Heart left ventricle (tissue), 16 donors: ENCODE measurements around the gene TPST2. TPM values are rescaled to one million over a fixed set of nuclear protein-coding genes. Genes with fewer than 3 reads are reported as not detected.

ENCODE experiments used
- ATAC-seq, 4 donors: fragments of 200-7000 bp; cut with Tn5 transposase; one replicate each; pipeline ENCODE4 v1.9.1; 2020 to 2022; ENCODE audit warnings: moderate library complexity in 4 of 4, mild to moderate bottlenecking in 3 of 4, moderate number of reproducible peaks in 1 of 4
- DNase-seq, 5 donors: peaks; one replicate each; pipeline ENCODE4 v3.0.0-alpha.2; 2020
- H3K27ac ChIP-seq, 12 donors: fragments of 200-600 bp; sonication (generic) in 4 of 12; one replicate each; pipeline versions ENCODE4 v1.5.0 to v1.8.0; 2016 to 2022; ENCODE audit warnings: mild to moderate bottlenecking in 2 of 12
- H3K27me3 ChIP-seq, 9 donors: fragments of 200-600 bp; sonication (generic) in 2 of 9; one replicate each; pipeline versions ENCODE4 v1.5.1 to v1.8.0; 2016 to 2022; ENCODE audit warnings: mild to moderate bottlenecking in 3 of 9
- H3K36me3 ChIP-seq, 9 donors: fragments of 200-600 bp; sonication (generic) in 2 of 9; one replicate each; pipeline versions ENCODE4 v1.5.0 to v1.8.0; 2018 to 2022; ENCODE audit warnings: mild to moderate bottlenecking in 2 of 9
- H3K4me1 ChIP-seq, 12 donors: fragments of 200-600 bp; sonication (generic) in 4 of 12; one replicate each; pipeline versions ENCODE4 v1.5.0 to v1.8.0; 2016 to 2022; ENCODE audit warnings: mild to moderate bottlenecking in 3 of 12
- H3K4me3 ChIP-seq, 12 donors: fragments of 200-600 bp; sonication (generic) in 4 of 12; one replicate each; pipeline versions ENCODE4 v1.5.0 to v1.8.0; 2017 to 2022; ENCODE audit warnings: mild to moderate bottlenecking in 9 of 12, moderate library complexity in 4 of 12
- H3K9me3 ChIP-seq, 12 donors: fragments of 200-600 bp; sonication (generic) in 4 of 12; one replicate each; pipeline versions ENCODE4 v1.5.0 to v1.8.0; 2016 to 2022; ENCODE audit warnings: mild to moderate bottlenecking in 1 of 12
- CTCF ChIP-seq, 12 donors: fragments of 200-600 bp; sonication (generic) in 4 of 12; IDR thresholded peaks; one replicate each; pipeline versions ENCODE4 v1.5.0 to v1.8.0; 2018 to 2022; ENCODE audit warnings: antibody characterized with exemption in 12 of 12, mild to moderate bottlenecking in 5 of 12
- POLR2A ChIP-seq, 2 donors: fragments of 450-650 bp; IDR thresholded peaks; one replicate each; pipeline ENCODE4 v1.6.1; 2017; ENCODE audit warnings: antibody characterized with exemption in 2 of 2, mild to moderate bottlenecking in 2 of 2, moderate library complexity in 2 of 2
- WGBS, 4 donors: extraction: QIAGEN DNeasy Blood & Tissue Kit in 2 of 4; methylation state at CpG; one replicate each; pipeline versions ENCODE4 v1.1.5 to v1.1.7; 2013 to 2018; 5-methylcytosine and 5-hydroxymethylcytosine counted together
- intact Hi-C, 10 donors: fragments of 100-400 bp; cut with DNase I; formaldehyde crosslinking; loops; one replicate each; pipeline versions ENCODE4 v1.11.1 to v1.14.2; 2022
- polyA plus RNA-seq, 2 donors: library from polyadenylated mRNA; stranded (reverse); fragments of 200-250 nt; gene quantifications; one replicate each; pipeline ENCODE4 v1.2.3, GENCODE V29; 2013
- total RNA-seq, 9 donors: library from RNA; depleted of rRNA in 2 of 9; stranded (reverse); fragments of >200 nt in 2 of 9; fragmentation: NEBNext Ultra II Directional in 3 of 9; extraction: Animal tissue kit (Norgen Biotek cat#: 25700) in 3 of 9; gene quantifications; one replicate each; pipeline versions ENCODE4 v1.1.0 to v1.2.4, GENCODE V29; 2016 to 2023
- donor health status: ischemic (EF 13 %, LVEDD 7.1; RV severe dilation, severe dysfunction).
- donor health status: healthy with polysubstance abuse.
- donor health status: DM: no; HTN: yes; CAD: no.
- donor health status: DM: no; HTN: no; CAD: no.
- donor health status: ischemic (EF 25% LVEDD 6.9; RV normal size, moderate dysfunction).
- donor health status: ischemic (EF 25% LVEDD 5.7; RV mildly dilated, moderate dysfunction).
- donor health status: healthy.
- donor health status: DM: yes; HTN: yes; CAD: no.
- donor health status: ischemic (EF 35%, LVEDD 5.7; RV mildly dilated, moderate dysfunction).
- donor health status: nonischemic (EF 11% LVEDD 7.7; RV severe dilation, severe dysfunction).
- donor health status: DM: yes; HTN: yes; CAD: no.
- donor health status: PGD.
- donor health status: ischemic (EF 29% LVEDD 5.4; RV normal size, mild dysfunction).
- donor health status: nonischemic (EF 23%, LVEDD 6.1; RV moderate dilation, normal function).

The TPST2 gene
- total and polyA plus RNA-seq, 11 donors = 12.1 to 103 (median 25.2) TPM

DNA sequence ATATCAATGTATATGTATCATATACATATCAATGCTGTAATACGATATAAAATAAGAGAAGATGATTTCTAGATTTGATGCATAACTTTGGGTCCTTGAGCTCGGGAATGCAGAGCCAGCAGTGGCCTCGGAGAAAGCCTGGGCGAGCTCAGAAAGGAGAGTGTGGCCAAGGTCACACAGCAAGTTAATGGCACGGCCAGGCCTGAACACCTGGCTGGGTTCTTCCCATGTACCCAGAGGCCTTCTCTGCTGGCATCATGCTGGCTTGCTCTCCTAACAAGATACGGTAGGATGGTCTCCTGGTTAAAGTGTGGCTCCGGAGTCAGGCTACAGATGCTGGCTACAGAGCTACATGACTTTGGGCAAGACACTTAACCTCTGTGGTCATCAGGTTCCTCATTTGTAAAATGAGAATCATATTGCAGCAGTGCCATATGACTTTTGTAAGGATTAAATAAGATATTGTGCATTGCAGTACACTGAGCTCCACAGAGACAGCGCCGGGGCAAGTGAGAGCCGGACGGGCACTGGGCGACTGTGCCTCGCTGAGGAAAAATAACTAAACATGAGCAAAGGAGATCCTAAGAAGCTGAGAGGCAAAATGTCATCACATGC is 29.9 kb downstream of the TPST2 start:
- DNase-seq (no peak), ATAC-seq (no peak)
- Histone ChIP-seq H3K9me3 (no peaks in the 10 kb centered on the region), H3K36me3 (peaks cover 0 to 16% (median 0%) of the 10 kb centered on the region in 9 donors), H3K27ac (peak overlapping the region in 3 of 12 donors; percentile 2 to 42 (median 13)), H3K4me1 (peaks cover 0 to 49% (median 9%) of the 10 kb centered on the region in 12 donors), H3K27me3 (no peaks in the 10 kb centered on the region), H3K4me3 (no peak overlapping the region)
- 84 to 86% (median 86%) methylated on average over 12 to 13 of the region's 13 CpGs for WGBS, 4 donors
- no peak for TF ChIP-seq CTCF (IDR thresholded peaks at IDR 0.05)
- TF ChIP-seq POLR2A (IDR thresholded peaks at IDR 0.05) = no peak
- intact Hi-C loops = no loop called here

GRCh38 chr22:26558248-26558895 is 31.6 kb downstream of the TPST2 start:
- Histone ChIP-seq H3K4me1 (peaks cover 0 to 62% (median 23%) of the 10 kb centered on the region in 12 donors), H3K9me3 (no peaks in the 10 kb centered on the region), H3K4me3 (no peak overlapping the region), H3K27me3 (no peaks in the 10 kb centered on the region), H3K36me3 (peaks cover 0 to 4% (median 0%) of the 10 kb centered on the region in 9 donors), H3K27ac (peak overlapping the region in 2 of 12 donors; percentile 3 to 27)
- ATAC-seq (no peak), DNase-seq (no peak)
- WGBS, 4 donors = 77 to 83% (median 78%) methylated on average over 3 of the region's 3 CpGs
- TF ChIP-seq CTCF (IDR thresholded peaks at IDR 0.05) (no peak), POLR2A (IDR thresholded peaks at IDR 0.05) (no peak)
- intact Hi-C loops = no loop called here

- Histone ChIP-seq H3K4me3 (no peak overlapping the region), H3K4me1 (peaks cover 0 to 64% (median 23%) of the 10 kb centered on the region in 12 donors), H3K27ac (peak overlapping the region in 8 of 12 donors; percentile 22 to 76 (median 49)), H3K27me3 (no peaks in the 10 kb centered on the region), H3K9me3 (no peaks in the 10 kb centered on the region), H3K36me3 (peaks cover 0 to 4% (median 0%) of the 10 kb centered on the region in 9 donors)
- ATAC-seq (peak; percentile 14 to 55 (median 30)), DNase-seq (peak in 2 of 5 donors; percentile 30 to 54)
- 60 to 73% (median 69%) methylated on average over 5 of the region's 5 CpGs for WGBS, 4 donors
- TF ChIP-seq POLR2A (IDR thresholded peaks at IDR 0.05) (no peak), CTCF (IDR thresholded peaks at IDR 0.05) (no peak)
- intact Hi-C loops = no loop called here
Observed at GRCh38 chr22:26556904-26557303, 33.0 kb downstream of the TPST2 start.

- 53 to 67% (median 63%) methylated on average over 8 to 11 of the region's 11 CpGs for WGBS, 4 donors
- intact Hi-C loops = no loop called here
- Histone ChIP-seq H3K4me1 (peaks cover 0 to 72% (median 32%) of the 10 kb centered on the region in 12 donors), H3K4me3 (no peak overlapping the region), H3K27me3 (no peaks in the 10 kb centered on the region), H3K27ac (peak overlapping the region in 8 of 12 donors; percentile 26 to 75 (median 46)), H3K36me3 (peaks cover 0 to 4% (median 0%) of the 10 kb centered on the region in 9 donors), H3K9me3 (no peaks in the 10 kb centered on the region)
- TF ChIP-seq POLR2A (IDR thresholded peaks at IDR 0.05) = no peak
- no peak for TF ChIP-seq CTCF (IDR thresholded peaks at IDR 0.05)
- DNase-seq = peak in 4 of 5 donors; percentile 30 to 72 (median 46)
- peak; percentile 68 to 83 (median 74) for ATAC-seq
Observed at GRCh38 chr22:26555478-26555877, 34.5 kb downstream of the TPST2 start.
